H1 (cell line): ENCODE measurements around the gene DHRS4. TPM values are rescaled to one million over a fixed set of nuclear protein-coding genes. Genes with fewer than 3 reads are reported as not detected.
A peak's percentile ranks its signal among the peaks of the same experiment; 100 is the strongest.

ENCODE experiments used
- CTCF ChIA-PET: fragments of 300-600 bp; sonication (Branson Sonifier 250); formaldehyde crosslinking; loops from one replicate; lab custom pipeline; 2021; ENCODE audit not compliant: partially characterized antibody; lab: Charles Lee
- POLR2A ChIA-PET: fragments of 300-600 bp; sonication (Branson Sonifier 250); formaldehyde crosslinking; loops from one replicate; lab custom pipeline; 2021; ENCODE audit warnings: inconsistent platforms; ENCODE audit not compliant: partially characterized antibody; lab: Charles Lee
- DNase-seq, 2 experiments: peaks; one replicate each; pipeline versions ENCODE4 v3.0.0 to v3.0.0-alpha.2; 2010 to 2022; ENCODE audit warnings: low spot score in 2 of 2, low read depth in 1 of 2, mixed read lengths in 1 of 2
- FAIRE-seq: peaks from 2 replicates; lab custom pipeline; 2011; peaks lifted over from hg19 to GRCh38; lab: Jason Lieb, UNC
- H2AFZ ChIP-seq: 2 replicates; pipeline ENCODE4 v1.8.1; 2012; ENCODE audit warnings: low read length, inconsistent platforms
- H2AK5ac ChIP-seq: 2 replicates; pipeline ENCODE4 v1.6.1; 2013; ENCODE audit warnings: low read depth, low read length
- H2BK120ac ChIP-seq: replicated peaks from 2 replicates; pipeline ENCODE3; 2013; ENCODE audit warnings: low read depth, low read length, inconsistent platforms
- H2BK12ac ChIP-seq: 2 replicates; pipeline ENCODE4 v1.6.1; 2013; ENCODE audit warnings: low read depth, low read length
- H2BK15ac ChIP-seq: 2 replicates; pipeline ENCODE4 v1.6.1; 2013; ENCODE audit warnings: low read length
- H2BK20ac ChIP-seq: 2 replicates; pipeline ENCODE4 v1.6.1; 2013; ENCODE audit warnings: low read length
- H2BK5ac ChIP-seq: 2 replicates; pipeline ENCODE4 v1.6.1; 2013; ENCODE audit warnings: low read depth, low read length
- H3K14ac ChIP-seq: 2 replicates; pipeline ENCODE4 v1.6.1; 2013; ENCODE audit warnings: inconsistent platforms; ENCODE audit not compliant: insufficient read length
- H3K18ac ChIP-seq: 2 replicates; pipeline ENCODE4 v1.6.1; 2013; ENCODE audit warnings: low read length; ENCODE audit errors: extremely low read depth
- H3K23ac ChIP-seq: 2 replicates; pipeline ENCODE4 v1.6.1; 2013; ENCODE audit warnings: inconsistent platforms; ENCODE audit not compliant: insufficient read length
- H3K23me2 ChIP-seq: 2 replicates; pipeline ENCODE4 v1.6.1; 2013; ENCODE audit warnings: low read depth, low read length
- H3K27ac ChIP-seq: 2 replicates; pipeline ENCODE4 v1.6.1; 2011; ENCODE audit warnings: low read depth, low read length, inconsistent platforms
- H3K27me3 ChIP-seq, 4 experiments: replicated peaks in 1 of 4; 1 replicate in 1 of 4; 2 replicates in 3 of 4; pipeline versions ENCODE4 v1.6.1 to v1.8.1; 2011 to 2013; ENCODE audit warnings: low read length in 3 of 4, mild to moderate bottlenecking in 3 of 4, inconsistent platforms in 2 of 4, mixed read lengths in 2 of 4, moderate library complexity in 1 of 4; ENCODE audit not compliant: control insufficient read depth in 3 of 4, insufficient read depth in 3 of 4; ENCODE audit errors: extremely low read depth in 1 of 4
- H3K36me3 ChIP-seq, 4 experiments: 2 replicates each; pipeline versions ENCODE4 v1.6.1 to v1.8.1; 2011 to 2013; ENCODE audit warnings: mild to moderate bottlenecking in 4 of 4, low read length in 3 of 4, moderate library complexity in 2 of 4, control low read depth in 1 of 4, inconsistent platforms in 1 of 4; ENCODE audit not compliant: insufficient read depth in 4 of 4, control insufficient read depth in 2 of 4
- H3K4ac ChIP-seq: replicated peaks from 2 replicates; pipeline ENCODE3; 2013; ENCODE audit warnings: low read length, low read depth, mixed read lengths, inconsistent platforms; ENCODE audit not compliant: insufficient read length
- H3K4me1 ChIP-seq, 4 experiments: replicated peaks in 1 of 4; 1 replicate in 1 of 4; 2 replicates in 3 of 4; pipeline versions ENCODE4 v1.6.1 to v1.8.1; 2011 to 2013; ENCODE audit warnings: low read length in 3 of 4, inconsistent platforms in 2 of 4, mixed read lengths in 1 of 4; ENCODE audit not compliant: insufficient read depth in 4 of 4, control insufficient read depth in 3 of 4
- H3K4me2 ChIP-seq, 2 experiments: 2 replicates each; pipeline versions ENCODE4 v1.6.1 to v1.8.1; 2011 to 2013; ENCODE audit warnings: low read depth in 2 of 2, low read length in 2 of 2, control low read depth in 1 of 2, inconsistent platforms in 1 of 2, mild to moderate bottlenecking in 1 of 2; ENCODE audit not compliant: insufficient read depth in 1 of 2
- H3K4me3 ChIP-seq, 4 experiments: fragments of 200-600, 300-600 bp in 1 of 4; sonication (generic), shearing (Covaris generic), sonication (Bioruptor Twin) in 1 of 4; 2 replicates each; pipeline versions ENCODE4 v1.5.1 to v1.8.1; 2011 to 2016; ENCODE audit warnings: low read length in 4 of 4, low read depth in 3 of 4, control low read depth in 2 of 4, inconsistent platforms in 2 of 4, mild to moderate bottlenecking in 2 of 4, mixed read lengths in 1 of 4, moderate library complexity in 1 of 4; ENCODE audit not compliant: insufficient read depth in 2 of 4; ENCODE audit errors: extremely low read depth in 1 of 4
- H3K56ac ChIP-seq: replicated peaks from 2 replicates; pipeline ENCODE3; 2013; ENCODE audit warnings: low read depth, mild to moderate bottlenecking, mixed read lengths, low read length, inconsistent platforms; ENCODE audit not compliant: insufficient read length
- H3K79me1 ChIP-seq: 2 replicates; pipeline ENCODE4 v1.6.1; 2013; ENCODE audit warnings: low read depth, low read length, control low read depth
- H3K79me2 ChIP-seq, 2 experiments: 2 replicates each; pipeline versions ENCODE4 v1.6.1 to v1.8.1; 2012 to 2013; ENCODE audit warnings: low read length in 2 of 2, mild to moderate bottlenecking in 2 of 2, inconsistent platforms in 1 of 2; ENCODE audit not compliant: insufficient read depth in 2 of 2, control insufficient read depth in 1 of 2
- H3K9ac ChIP-seq, 4 experiments: replicated peaks in 1 of 4; 1 replicate in 1 of 4; 2 replicates in 3 of 4; pipeline versions ENCODE4 v1.6.1 to v1.8.1; 2011 to 2013; ENCODE audit warnings: low read depth in 3 of 4, low read length in 3 of 4, control low read depth in 2 of 4, mild to moderate bottlenecking in 2 of 4, moderate library complexity in 2 of 4, inconsistent platforms in 1 of 4; ENCODE audit errors: extremely low read depth in 1 of 4
- H3K9me3 ChIP-seq, 2 experiments: 2 replicates each; pipeline versions ENCODE4 v1.6.1 to v1.8.1; 2012 to 2013; ENCODE audit warnings: mild to moderate bottlenecking in 2 of 2, moderate library complexity in 2 of 2, control low read depth in 1 of 2, inconsistent platforms in 1 of 2, low read depth in 1 of 2, low read length in 1 of 2, mixed read lengths in 1 of 2; ENCODE audit not compliant: insufficient read depth in 2 of 2
- H4K20me1 ChIP-seq, 2 experiments: replicated peaks in 1 of 2; 2 replicates each; pipeline versions ENCODE3 to v1.8.1; 2011 to 2013; ENCODE audit warnings: inconsistent platforms in 2 of 2, low read length in 2 of 2, mild to moderate bottlenecking in 1 of 2; ENCODE audit not compliant: insufficient read depth in 2 of 2, control insufficient read depth in 1 of 2
- H4K5ac ChIP-seq: 2 replicates; pipeline ENCODE4 v1.6.1; 2013; ENCODE audit warnings: low read length, low read depth, mixed read lengths, inconsistent platforms; ENCODE audit not compliant: insufficient read length
- H4K8ac ChIP-seq: 2 replicates; pipeline ENCODE4 v1.8.0; 2013; ENCODE audit warnings: mild to moderate bottlenecking, moderate library complexity, low read length, inconsistent platforms; ENCODE audit not compliant: insufficient read depth; ENCODE audit errors: extremely low read depth
- H4K91ac ChIP-seq: replicated peaks from 2 replicates; pipeline ENCODE3; 2013; ENCODE audit warnings: low read length, mixed read lengths, inconsistent platforms; ENCODE audit not compliant: insufficient read length
- CREB1 ChIP-seq: IDR thresholded peaks from 2 replicates; pipeline ENCODE4 v1.6.1; 2012; ENCODE audit warnings: inconsistent platforms
- NRF1 ChIP-seq: IDR thresholded peaks from 2 replicates; pipeline ENCODE4 v1.6.1; 2011; ENCODE audit warnings: mild to moderate bottlenecking, low read depth, low read length, improper control_type of control experiment
- RAD21 ChIP-seq, 2 experiments: IDR thresholded peaks in 1 of 2; conservative IDR thresholded peaks in 1 of 2; 2 replicates each; pipeline ENCODE4 v1.6.1; 2011; ENCODE audit warnings: low read depth in 2 of 2, low read length in 2 of 2, improper control_type of control experiment in 1 of 2, inconsistent platforms in 1 of 2, mild to moderate bottlenecking in 1 of 2, moderate library complexity in 1 of 2
- SIN3A ChIP-seq, 2 experiments: IDR thresholded peaks in 1 of 2; conservative IDR thresholded peaks in 1 of 2; 2 replicates each; pipeline ENCODE4 v1.6.1; 2011 to 2012; ENCODE audit warnings: low read length in 2 of 2, improper control_type of control experiment in 1 of 2, low read depth in 1 of 2, mild to moderate bottlenecking in 1 of 2
- TEAD4 ChIP-seq: IDR thresholded peaks from 2 replicates; pipeline ENCODE4 v1.6.1; 2012; ENCODE audit warnings: low read depth, low read length, inconsistent platforms, mixed read lengths
- YY1 ChIP-seq: IDR thresholded peaks from 2 replicates; pipeline ENCODE4 v1.6.1; 2011; ENCODE audit warnings: low read depth, mild to moderate bottlenecking, low read length
- WGBS, 2 experiments: shearing (Covaris generic) in 1 of 2; methylation state at CpG; one replicate each; pipeline versions ENCODE4 v1.1.6 to v1.1.7; 2013 to 2015; ENCODE audit warnings: low lambda C conversion rate in 2 of 2, mixed read lengths in 2 of 2, inconsistent platforms in 1 of 2, low coverage in 1 of 2, missing lambda C conversion rate in 1 of 2; ENCODE audit not compliant: insufficient replicate concordance in 2 of 2, insufficient coverage in 1 of 2, insufficient read length in 1 of 2; ENCODE audit errors: extremely low coverage in 1 of 2, missing lambda C conversion rate in 1 of 2; 5-methylcytosine and 5-hydroxymethylcytosine counted together
- polyA plus RNA-seq, 7 experiments: library from polyadenylated mRNA; depleted of rRNA in 3 of 7; stranded (reverse) in 5 of 7; unstranded in 2 of 7; fragments of >200 nt in 5 of 7; fragments of 200-250 nt in 2 of 7; gene quantifications; 1 replicate in 5 of 7; 2 replicates in 1 of 7; 4 replicates in 1 of 7; pipeline versions ENCODE4 v1.2.1 to v1.2.3, GENCODE V29; 2011 to 2013; ENCODE audit warnings: missing spikeins in 2 of 7, mixed read lengths in 2 of 7
- total RNA-seq: library from RNA; stranded (reverse); fragmentation: NEBNext Ultra II Directional; extraction: Animal tissue kit (Norgen Biotek cat#: 25700); gene quantifications from 2 replicates; pipeline ENCODE4 v1.2.1, GENCODE V29; 2021
- TF ChIP-seq, protein P1 (sequence below), 3 experiments: IDR thresholded peaks; 1 replicate in 2 of 3; 2 replicates in 1 of 3; pipeline versions ENCODE4 v1.5.1 to v1.6.1; 2011; ENCODE audit warnings: low read length in 3 of 3, mild to moderate bottlenecking in 3 of 3, inconsistent platforms in 2 of 3, low read depth in 1 of 3, moderate library complexity in 1 of 3; ENCODE audit not compliant: insufficient read depth in 1 of 3; ENCODE audit errors: control extremely low read depth in 1 of 3

Gene DHRS4
- total and polyA plus RNA-seq, 2 of the 8 experiments (the other 6 are each of a cell fraction or from before 2014, with no cell fraction given) = 11.7 to 16.2 TPM

DNA sequence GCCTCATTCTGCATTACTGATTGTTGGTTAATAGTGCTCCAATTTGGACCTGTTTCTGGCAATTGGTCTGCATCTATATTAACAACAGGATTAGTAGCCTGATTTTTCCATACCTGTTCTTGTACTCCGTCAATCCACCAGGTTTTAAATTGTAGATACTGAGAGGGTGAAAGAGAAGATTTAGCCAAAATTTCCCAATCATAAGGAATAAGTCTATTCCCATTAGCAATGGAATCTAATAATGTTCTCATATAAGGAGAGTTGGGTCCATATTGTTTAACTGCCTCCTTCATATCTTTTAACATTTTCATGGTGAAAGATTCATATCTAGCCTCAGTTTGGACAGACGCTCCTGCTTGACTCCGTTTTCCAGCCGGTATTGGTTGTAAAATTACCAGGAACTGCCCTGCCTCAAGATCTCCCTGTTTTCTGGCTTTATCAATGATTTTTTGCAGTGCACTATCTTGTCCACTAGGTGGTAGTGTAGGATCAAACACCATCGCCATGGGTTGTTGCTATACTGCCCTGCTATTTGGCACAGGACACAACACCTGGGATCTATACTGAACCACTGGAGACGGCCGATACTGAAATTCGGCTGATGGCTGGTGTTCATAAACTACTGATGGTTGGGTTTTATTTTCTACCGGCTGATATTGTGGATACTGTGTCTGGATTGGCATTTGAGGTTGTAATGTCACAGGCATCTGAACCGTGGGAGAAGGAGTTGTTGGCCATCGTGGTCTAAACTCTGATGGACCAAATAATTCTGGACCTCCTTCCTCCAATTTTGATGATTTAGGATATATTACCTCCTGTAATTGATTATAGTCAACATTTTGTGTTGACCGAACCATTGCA lies 60.3 kb downstream of the DHRS4 start:
- no peak overlapping the region for H2AK5ac ChIP-seq
- no peaks in the 10 kb centered on the region for H3K79me2 ChIP-seq
- no peak overlapping the region for H2BK120ac ChIP-seq
- peaks cover 0 to 5% (median 0%) of the 10 kb centered on the region in 4 experiments; a peak in 2 of 7 replicates for H3K4me1 ChIP-seq
- no peak overlapping the region for H3K27ac ChIP-seq
- no peak overlapping the region for H2BK20ac ChIP-seq
- H3K36me3 ChIP-seq = no peaks in the 10 kb centered on the region
- no peak overlapping the region for H4K5ac ChIP-seq
- 52% methylated on average over 12 of the region's 12 CpGs; no CpG with 5 or more reads in 1 of the 2 experiments for WGBS, 2 experiments
- H3K4ac ChIP-seq = no peak overlapping the region
- no peak overlapping the region for H4K91ac ChIP-seq
- POLR2A ChIA-PET = interaction anchor here (0.9 to 1.1 kb wide), 2 partner anchors 76 to 80 kb away, joined by 3 read pairs; partner anchors contain the start of gene PCK2
- H3K56ac ChIP-seq = no peak overlapping the region
- DNase-seq = no peak
- H2AFZ ChIP-seq = no peak overlapping the region
- CTCF ChIA-PET = interaction anchor here (0.7 to 1.6 kb wide), 5 partner anchors 20 to 284 kb away, joined by 3 to 9 read pairs (median 3); partner anchors contain the start of genes DCAF11 and NRL
- H3K27me3 ChIP-seq = no peaks in the 10 kb centered on the region
- no peak overlapping the region for H2BK15ac ChIP-seq
- no peak overlapping the region for H4K8ac ChIP-seq
- no peak overlapping the region for H3K18ac ChIP-seq
- no peaks in the 10 kb centered on the region; a peak in 1 of 4 replicates for H3K9me3 ChIP-seq
- H3K4me2 ChIP-seq = no peak overlapping the region
- no peaks in the 10 kb centered on the region for H4K20me1 ChIP-seq
- H3K23me2 ChIP-seq = no peaks in the 10 kb centered on the region
- H2BK5ac ChIP-seq = no peak overlapping the region
- no peak overlapping the region for H3K9ac ChIP-seq
- H2BK12ac ChIP-seq = no peak overlapping the region
- no peak overlapping the region for H3K4me3 ChIP-seq
- TF ChIP-seq YY1 (peak; percentile 57; the same call in 1 of the 2 replicates), NRF1 (no peak), RAD21 (IDR thresholded peaks at IDR 0.05 in 1 of 2, conservative IDR thresholded peaks at IDR 0.05 in 1 of 2; ENCODE audit: low read depth in 2 of 2, low read length in 2 of 2) (peak; percentile 99 to 100), SIN3A (conservative IDR thresholded peaks at IDR 0.05 in 1 of 2, IDR thresholded peaks at IDR 0.05 in 1 of 2; ENCODE audit: low read depth in 1 of 2, low read length in 2 of 2) (0 out of 4 replicates have a peak, but pooled peaks of 1 of the 2 experiments have one; percentile 40), TEAD4 (peak; percentile 32; the same call in 1 of the 2 replicates), CREB1 (no peak)
- TF ChIP-seq, protein P1, sequence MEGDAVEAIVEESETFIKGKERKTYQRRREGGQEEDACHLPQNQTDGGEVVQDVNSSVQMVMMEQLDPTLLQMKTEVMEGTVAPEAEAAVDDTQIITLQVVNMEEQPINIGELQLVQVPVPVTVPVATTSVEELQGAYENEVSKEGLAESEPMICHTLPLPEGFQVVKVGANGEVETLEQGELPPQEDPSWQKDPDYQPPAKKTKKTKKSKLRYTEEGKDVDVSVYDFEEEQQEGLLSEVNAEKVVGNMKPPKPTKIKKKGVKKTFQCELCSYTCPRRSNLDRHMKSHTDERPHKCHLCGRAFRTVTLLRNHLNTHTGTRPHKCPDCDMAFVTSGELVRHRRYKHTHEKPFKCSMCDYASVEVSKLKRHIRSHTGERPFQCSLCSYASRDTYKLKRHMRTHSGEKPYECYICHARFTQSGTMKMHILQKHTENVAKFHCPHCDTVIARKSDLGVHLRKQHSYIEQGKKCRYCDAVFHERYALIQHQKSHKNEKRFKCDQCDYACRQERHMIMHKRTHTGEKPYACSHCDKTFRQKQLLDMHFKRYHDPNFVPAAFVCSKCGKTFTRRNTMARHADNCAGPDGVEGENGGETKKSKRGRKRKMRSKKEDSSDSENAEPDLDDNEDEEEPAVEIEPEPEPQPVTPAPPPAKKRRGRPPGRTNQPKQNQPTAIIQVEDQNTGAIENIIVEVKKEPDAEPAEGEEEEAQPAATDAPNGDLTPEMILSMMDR (IDR thresholded peaks at IDR 0.05; ENCODE audit: control extremely low read depth in 1 of 3, insufficient read depth in 1 of 3, low read depth in 1 of 3, low read length in 3 of 3) = peak in 2 of 3 experiments; percentile 80 to 93; a peak in 3 of 4 replicates
- H3K14ac ChIP-seq = no peak overlapping the region
- H3K23ac ChIP-seq = no peak overlapping the region
- FAIRE-seq = peak; percentile 48
- H3K79me1 ChIP-seq = no peaks in the 10 kb centered on the region
